Activated CD4-positive, alpha-beta T cell treated with anti-CD3 and anti-CD28 coated beads, Interleukin-2, amount 50 U/mL, for 48 hours (primary cell): ENCODE results near the gene ZNF287.
"Not testable (repeated sequence)": the region's sequence is repeated elsewhere in the genome, so short reads cannot be mapped to it uniquely, and the experiment has no call there.

Experiments
- DNase-seq, 2 experiments: peaks; one replicate each; pipeline ENCODE4 v3.0.0-alpha.2; 2020

Gene ZNF287

GRCh38 chr17:16568541-16569357, at the start of gene ZNF287:
Gene ZNF287, minus strand, starts transcription at chr17:16569204. Its CDS starts 1,473 bp downstream, at chr17:16567731.
- peak; percentile 93 to 94 for DNase-seq

- DNase-seq: no peak
Observed at GRCh38 chr17:16617481-16618060, 48.6 kb upstream of the ZNF287 start.

- no peak for DNase-seq
Observed at GRCh38 chr17:16599537-16599936, 30.5 kb upstream of the ZNF287 start.

GRCh38 chr17:16593356-16594102, 24.5 kb upstream of the ZNF287 start:
- DNase-seq: no peak

- peak; percentile 91 to 92 for DNase-seq
Observed at GRCh38 chr17:16589097-16589969, 20.3 kb upstream of the ZNF287 start.

GRCh38 chr17:16585796-16586195, 16.8 kb upstream of the ZNF287 start:
- DNase-seq: no peak

GRCh38 chr17:16584273-16584995, 15.4 kb upstream of the ZNF287 start:
- DNase-seq: peak; percentile 95 to 96

GRCh38 chr17:16583781-16584180, 14.8 kb upstream of the ZNF287 start:
- peak in 1 of 2 experiments; percentile 10 for DNase-seq

GRCh38 chr17:16573466-16573865, 4.5 kb upstream of the ZNF287 start:
- no peak for DNase-seq

- no peak for DNase-seq
Observed at GRCh38 chr17:16569358-16569712, 331 bp upstream of the ZNF287 start.

- DNase-seq: no peak
Observed at GRCh38 chr17:16552637-16553045, 16.4 kb downstream of the ZNF287 start.

GRCh38 chr17:16551878-16552636, 16.9 kb downstream of the ZNF287 start:
- DNase-seq: no peak

- no peak for DNase-seq
Observed at GRCh38 chr17:16537130-16537458, 31.9 kb downstream of the ZNF287 start.

GRCh38 chr17:16534236-16534635, 34.8 kb downstream of the ZNF287 start:
- no peak for DNase-seq

- no peak for DNase-seq
Observed at GRCh38 chr17:16529906-16530305, 39.1 kb downstream of the ZNF287 start.

GRCh38 chr17:16527298-16527697, 41.7 kb downstream of the ZNF287 start:
- no peak for DNase-seq

GRCh38 chr17:16525556-16525955, 43.4 kb downstream of the ZNF287 start:
- not testable (repeated sequence) for DNase-seq

- peak; percentile 58 to 69 for DNase-seq
Observed at GRCh38 chr17:16521070-16521727, 47.8 kb downstream of the ZNF287 start.

- no peak for DNase-seq
Observed at GRCh38 chr17:16519021-16519420, 50.0 kb downstream of the ZNF287 start.

GRCh38 chr17:16517477-16517876, 51.5 kb downstream of the ZNF287 start:
- DNase-seq: no peak

- DNase-seq: no peak
Observed at GRCh38 chr17:16516594-16517051, 52.4 kb downstream of the ZNF287 start.
